MM.1S (cell line): Measurements from ENCODE around the gene EFCAB6.

ENCODE experiments used
- CTCF ChIP-seq: fragments of 300-600 bp; sonication (generic); IDR thresholded peaks from 2 replicates; pipeline ENCODE4 v1.5.1; 2016; ENCODE audit warnings: antibody characterized with exemption, low read length, mixed read lengths
- EZH2phosphoT487 ChIP-seq: fragments of 300-600 bp; sonication (generic); IDR thresholded peaks from 2 replicates; pipeline ENCODE4 v1.6.1; 2018; ENCODE audit warnings: antibody characterized with exemption, low read length

GRCh38 chr22:43535741-43536140 is 276.4 kb downstream of the EFCAB6 start:
- TF ChIP-seq CTCF, result no peak
- TF ChIP-seq EZH2phosphoT487, result no peak
